ENCODE measurements around the gene DLL1. TPM values are rescaled to one million over a fixed set of nuclear protein-coding genes. Genes with fewer than 3 reads are reported as not detected.

DLL1 gene
- total RNA-seq, 1 experiment from 2014 or later, result 2.8 TPM

- H3K36me3 Mint-ChIP-seq (ENCODE audit: insufficient read depth in 1 of 3, low read depth in 3 of 3), result peaks cover 2 to 20% (median 13%) of the 10 kb centered on the region in 3 experiments; a peak in 6 of 7 replicates
- no peak overlapping the region for H3K18ac ChIP-seq (ENCODE audit: insufficient read length, low read depth, low read length)
- WGBS (ENCODE audit: extremely low coverage, insufficient read length, low lambda C conversion rate), result no CpG with 5 or more reads among the region's 4 CpGs
- no peak overlapping the region for H2BK120ac ChIP-seq (ENCODE audit: low read depth, low read length, poor library complexity, severe bottlenecking)
- no peak overlapping the region for H3K23ac ChIP-seq (ENCODE audit: insufficient read length, low read depth, low read length)
- no peak overlapping the region for H3K27ac ChIP-seq (ENCODE audit: insufficient read length, low read depth, low read length)
- H2BK15ac ChIP-seq (ENCODE audit: low read depth, low read length), result no peak overlapping the region
- H4K91ac ChIP-seq (ENCODE audit: insufficient read length, low read depth, low read length), result no peak overlapping the region
- H3K9me3 ChIP-seq (ENCODE audit: control insufficient read depth, low read depth, low read length), result no peaks in the 10 kb centered on the region
- TF ChIP-seq, protein P1, sequence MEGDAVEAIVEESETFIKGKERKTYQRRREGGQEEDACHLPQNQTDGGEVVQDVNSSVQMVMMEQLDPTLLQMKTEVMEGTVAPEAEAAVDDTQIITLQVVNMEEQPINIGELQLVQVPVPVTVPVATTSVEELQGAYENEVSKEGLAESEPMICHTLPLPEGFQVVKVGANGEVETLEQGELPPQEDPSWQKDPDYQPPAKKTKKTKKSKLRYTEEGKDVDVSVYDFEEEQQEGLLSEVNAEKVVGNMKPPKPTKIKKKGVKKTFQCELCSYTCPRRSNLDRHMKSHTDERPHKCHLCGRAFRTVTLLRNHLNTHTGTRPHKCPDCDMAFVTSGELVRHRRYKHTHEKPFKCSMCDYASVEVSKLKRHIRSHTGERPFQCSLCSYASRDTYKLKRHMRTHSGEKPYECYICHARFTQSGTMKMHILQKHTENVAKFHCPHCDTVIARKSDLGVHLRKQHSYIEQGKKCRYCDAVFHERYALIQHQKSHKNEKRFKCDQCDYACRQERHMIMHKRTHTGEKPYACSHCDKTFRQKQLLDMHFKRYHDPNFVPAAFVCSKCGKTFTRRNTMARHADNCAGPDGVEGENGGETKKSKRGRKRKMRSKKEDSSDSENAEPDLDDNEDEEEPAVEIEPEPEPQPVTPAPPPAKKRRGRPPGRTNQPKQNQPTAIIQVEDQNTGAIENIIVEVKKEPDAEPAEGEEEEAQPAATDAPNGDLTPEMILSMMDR (conservative IDR thresholded peaks at IDR 0.05), result no peak
- no peak overlapping the region for H4K8ac ChIP-seq (replicated peaks; ENCODE audit: insufficient read length, low read depth, low read length)
- H3K56ac ChIP-seq (ENCODE audit: insufficient read length, low read depth, low read length), result no peak overlapping the region
- H4K5ac ChIP-seq (ENCODE audit: insufficient read length, low read depth, low read length), result no peak overlapping the region
- no peak overlapping the region for H3K14ac ChIP-seq (ENCODE audit: insufficient read depth, low read length)
- no peak overlapping the region for H2BK5ac ChIP-seq (ENCODE audit: insufficient read length, low read length)
- no peak overlapping the region for H3K27ac Mint-ChIP-seq
- no peak for DNase-seq
- 0 out of 2 replicates have a peak, but pooled peaks cover under 1% of the 10 kb centered on the region for H3K79me2 ChIP-seq (ENCODE audit: insufficient read depth, low read length)
- no peak overlapping the region for H3K4ac ChIP-seq (ENCODE audit: low read depth, low read length)
- H3K4me1 Mint-ChIP-seq, result peaks cover 18 to 23% of the 10 kb centered on the region in 2 experiments
- H3K9me3 Mint-ChIP-seq, result no peaks in the 10 kb centered on the region
- H3K23me2 ChIP-seq (ENCODE audit: insufficient read length, low read depth, low read length, poor library complexity, severe bottlenecking), result no peaks in the 10 kb centered on the region
- H2AFZ ChIP-seq (ENCODE audit: low read length), result no peak overlapping the region
- no peak overlapping the region for H3K9ac ChIP-seq (ENCODE audit: extremely low read depth, insufficient read length, low read length)
- H3K4me1 ChIP-seq (ENCODE audit: insufficient read depth, low read length), result peaks cover 5% of the 10 kb centered on the region; the same call in 1 of the 2 replicates
- H3T11ph ChIP-seq (ENCODE audit: low read length), result no peak overlapping the region
- no peaks in the 10 kb centered on the region for H4K20me1 ChIP-seq (ENCODE audit: control insufficient read depth, insufficient read depth, insufficient read length)
- H3K27me3 ChIP-seq (ENCODE audit: insufficient read depth, low read length), result no peaks in the 10 kb centered on the region
- H3K79me1 ChIP-seq (ENCODE audit: insufficient read depth, low read depth, low read length, poor library complexity, severe bottlenecking), result peaks cover 8% of the 10 kb centered on the region
- no peak overlapping the region for H2AK5ac ChIP-seq (ENCODE audit: insufficient read length, low read length)
- H3K27me3 Mint-ChIP-seq (ENCODE audit: low read depth), result no peaks in the 10 kb centered on the region
- no peak overlapping the region for H2BK20ac ChIP-seq (ENCODE audit: low read depth, low read length, poor library complexity, severe bottlenecking)
- H3K4me3 Mint-ChIP-seq, result no peak overlapping the region
- no peak overlapping the region for H2BK12ac ChIP-seq (ENCODE audit: insufficient read length, low read depth, low read length)
- no peak overlapping the region for H3K4me2 ChIP-seq (ENCODE audit: insufficient read depth, insufficient read length, low read length)
These were observed 25.2 kb upstream of the DLL1 start for GRCh38 chr6:170316071-170316470.
